NCI-H1105 (cell line): ENCODE data around the gene RAPGEF1.

Source experiments
- DNase-seq: peaks from one replicate; lab custom pipeline; 2025; lab: John Stamatoyannopoulos, UW

Gene RAPGEF1

GRCh38 chr9:131528886-131529505 is 210.9 kb downstream of the RAPGEF1 start:
- no peak for DNase-seq

- DNase-seq: no peak
Measured at GRCh38 chr9:131528186-131528585, 211.7 kb downstream of the RAPGEF1 start.
